Upper lobe of left lung (tissue), 6 donors: ENCODE results near the gene KRTAP5-5. TPM values are rescaled to one million over a fixed set of nuclear protein-coding genes. Genes with fewer than 3 reads are reported as not detected.

Experiments
- ATAC-seq, 2 donors: fragments of 200-7000 bp; cut with Tn5 transposase; one replicate each; pipeline ENCODE4 v1.9.1; 2022; ENCODE audit warnings: mild to moderate bottlenecking in 2 of 2, moderate library complexity in 2 of 2; ENCODE audit not compliant: low FRiP score in 2 of 2
- DNase-seq, 2 donors: peaks; one replicate each; pipeline ENCODE4 v3.0.0-alpha.2; 2019 to 2020
- H3K27ac ChIP-seq, 4 donors: fragments of 200-600 bp; sonication (generic); one replicate each; pipeline ENCODE4 v1.5.1; 2016 to 2019
- H3K27me3 ChIP-seq, 4 donors: fragments of 200-600 bp; sonication (generic); one replicate each; pipeline ENCODE4 v1.5.1; 2017 to 2019
- H3K36me3 ChIP-seq, 4 donors: fragments of 200-600 bp; sonication (generic); one replicate each; pipeline ENCODE4 v1.5.1; 2016 to 2019
- H3K4me1 ChIP-seq, 4 donors: fragments of 200-600 bp; sonication (generic); one replicate each; pipeline ENCODE4 v1.5.1; 2018 to 2019
- H3K4me3 ChIP-seq, 4 donors: fragments of 200-600 bp; sonication (generic); one replicate each; pipeline ENCODE4 v1.5.1; 2017 to 2019; ENCODE audit warnings: mild to moderate bottlenecking in 2 of 4, moderate library complexity in 1 of 4
- H3K9me3 ChIP-seq, 4 donors: fragments of 200-600 bp; sonication (generic); one replicate each; pipeline ENCODE4 v1.5.1; 2018 to 2019
- EP300 ChIP-seq, 4 donors: sonication (generic); formaldehyde crosslinking; IDR thresholded peaks; one replicate each; pipeline ENCODE4 v1.5.1; 2017; ENCODE audit warnings: antibody characterized with exemption in 4 of 4, control low read depth in 2 of 4
- POLR2A ChIP-seq, 4 donors: fragments of 450-650 bp; IDR thresholded peaks; one replicate each; pipeline ENCODE4 v1.5.1; 2016 to 2017; ENCODE audit warnings: antibody characterized with exemption in 4 of 4, mild to moderate bottlenecking in 2 of 4
- POLR2AphosphoS5 ChIP-seq, 2 donors: sonication (generic); formaldehyde crosslinking; IDR thresholded peaks; one replicate each; pipeline ENCODE4 v1.5.1; 2017; ENCODE audit warnings: antibody characterized with exemption in 2 of 2
- WGBS, 2 donors: methylation state at CpG; one replicate each; pipeline ENCODE4 v1.1.5; 2017 to 2018; 5-methylcytosine and 5-hydroxymethylcytosine counted together
- total RNA-seq, 6 donors: library from RNA; depleted of rRNA in 4 of 6; stranded (reverse); fragments of >200 nt in 4 of 6; gene quantifications; one replicate each; pipeline versions ENCODE4 v1.1.0 to v1.2.1, GENCODE V29; 2016 to 2021
- TF ChIP-seq, protein P1 (sequence below), 6 experiments: fragments of 450-650 bp in 4 of 6; fragments of 200-600 bp in 2 of 6; sonication (generic) in 2 of 6; IDR thresholded peaks; one replicate each; pipeline ENCODE4 v1.5.1; 2016 to 2019; ENCODE audit warnings: antibody characterized with exemption in 6 of 6
- donor health status: DM: no; HTN: no; CAD: no; lungs with moderate emphysema.
- donor health status: DM: no; HTN: yes; CAD: no; lungs with severe emphysema.

KRTAP5-5 gene
- total RNA-seq, 6 donors from 2014 or later = not detected

DNA sequence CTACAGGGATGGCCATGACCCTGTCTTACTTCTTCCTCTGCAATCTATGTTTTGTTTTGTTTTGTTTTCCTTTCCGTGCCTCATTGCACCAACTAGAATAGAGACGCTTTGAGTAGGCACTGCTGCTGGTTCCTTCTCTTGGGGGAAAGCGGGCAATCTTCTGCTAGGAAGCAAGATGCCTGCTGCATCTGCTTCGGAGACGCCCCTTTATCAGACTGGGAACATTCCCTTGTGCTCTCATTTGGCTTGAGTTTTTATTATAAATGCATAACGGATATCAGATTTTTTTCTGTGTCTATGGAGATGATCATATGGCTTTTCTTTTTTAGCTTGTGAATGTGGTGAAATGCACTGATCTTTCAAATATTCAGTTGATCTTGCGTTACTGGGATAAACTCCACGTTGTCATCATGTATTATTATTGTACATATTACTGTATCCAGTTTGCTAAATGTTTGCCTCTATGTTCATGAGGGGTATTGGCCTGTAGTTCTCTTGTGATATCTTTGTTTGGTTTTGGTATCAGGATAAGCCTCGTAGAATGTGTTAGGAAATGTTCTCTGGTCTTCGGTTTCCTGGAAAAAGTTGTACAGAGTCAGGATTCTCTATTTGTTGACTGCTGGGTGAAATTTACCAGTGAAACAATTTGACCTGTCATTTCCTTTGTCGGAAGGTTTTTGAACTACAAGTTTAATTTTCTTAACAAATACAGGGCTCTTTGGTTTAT, 44.0 kb downstream of the KRTAP5-5 start:
- Histone ChIP-seq H3K4me1 (no peaks in the 10 kb centered on the region), H3K9me3 (no peaks in the 10 kb centered on the region), H3K27me3 (no peaks in the 10 kb centered on the region), H3K36me3 (no peaks in the 10 kb centered on the region), H3K27ac (no peak overlapping the region), H3K4me3 (no peak overlapping the region)
- TF ChIP-seq EP300 (IDR thresholded peaks at IDR 0.05) (no peak), POLR2AphosphoS5 (IDR thresholded peaks at IDR 0.05) (no peak), POLR2A (IDR thresholded peaks at IDR 0.05) (no peak)
- TF ChIP-seq, protein P1, sequence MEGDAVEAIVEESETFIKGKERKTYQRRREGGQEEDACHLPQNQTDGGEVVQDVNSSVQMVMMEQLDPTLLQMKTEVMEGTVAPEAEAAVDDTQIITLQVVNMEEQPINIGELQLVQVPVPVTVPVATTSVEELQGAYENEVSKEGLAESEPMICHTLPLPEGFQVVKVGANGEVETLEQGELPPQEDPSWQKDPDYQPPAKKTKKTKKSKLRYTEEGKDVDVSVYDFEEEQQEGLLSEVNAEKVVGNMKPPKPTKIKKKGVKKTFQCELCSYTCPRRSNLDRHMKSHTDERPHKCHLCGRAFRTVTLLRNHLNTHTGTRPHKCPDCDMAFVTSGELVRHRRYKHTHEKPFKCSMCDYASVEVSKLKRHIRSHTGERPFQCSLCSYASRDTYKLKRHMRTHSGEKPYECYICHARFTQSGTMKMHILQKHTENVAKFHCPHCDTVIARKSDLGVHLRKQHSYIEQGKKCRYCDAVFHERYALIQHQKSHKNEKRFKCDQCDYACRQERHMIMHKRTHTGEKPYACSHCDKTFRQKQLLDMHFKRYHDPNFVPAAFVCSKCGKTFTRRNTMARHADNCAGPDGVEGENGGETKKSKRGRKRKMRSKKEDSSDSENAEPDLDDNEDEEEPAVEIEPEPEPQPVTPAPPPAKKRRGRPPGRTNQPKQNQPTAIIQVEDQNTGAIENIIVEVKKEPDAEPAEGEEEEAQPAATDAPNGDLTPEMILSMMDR (IDR thresholded peaks at IDR 0.05) = no peak
- no peak for ATAC-seq
- 55 to 59% methylated on average over 11 of the region's 11 CpGs for WGBS, 2 donors
- no peak for DNase-seq

DNA sequence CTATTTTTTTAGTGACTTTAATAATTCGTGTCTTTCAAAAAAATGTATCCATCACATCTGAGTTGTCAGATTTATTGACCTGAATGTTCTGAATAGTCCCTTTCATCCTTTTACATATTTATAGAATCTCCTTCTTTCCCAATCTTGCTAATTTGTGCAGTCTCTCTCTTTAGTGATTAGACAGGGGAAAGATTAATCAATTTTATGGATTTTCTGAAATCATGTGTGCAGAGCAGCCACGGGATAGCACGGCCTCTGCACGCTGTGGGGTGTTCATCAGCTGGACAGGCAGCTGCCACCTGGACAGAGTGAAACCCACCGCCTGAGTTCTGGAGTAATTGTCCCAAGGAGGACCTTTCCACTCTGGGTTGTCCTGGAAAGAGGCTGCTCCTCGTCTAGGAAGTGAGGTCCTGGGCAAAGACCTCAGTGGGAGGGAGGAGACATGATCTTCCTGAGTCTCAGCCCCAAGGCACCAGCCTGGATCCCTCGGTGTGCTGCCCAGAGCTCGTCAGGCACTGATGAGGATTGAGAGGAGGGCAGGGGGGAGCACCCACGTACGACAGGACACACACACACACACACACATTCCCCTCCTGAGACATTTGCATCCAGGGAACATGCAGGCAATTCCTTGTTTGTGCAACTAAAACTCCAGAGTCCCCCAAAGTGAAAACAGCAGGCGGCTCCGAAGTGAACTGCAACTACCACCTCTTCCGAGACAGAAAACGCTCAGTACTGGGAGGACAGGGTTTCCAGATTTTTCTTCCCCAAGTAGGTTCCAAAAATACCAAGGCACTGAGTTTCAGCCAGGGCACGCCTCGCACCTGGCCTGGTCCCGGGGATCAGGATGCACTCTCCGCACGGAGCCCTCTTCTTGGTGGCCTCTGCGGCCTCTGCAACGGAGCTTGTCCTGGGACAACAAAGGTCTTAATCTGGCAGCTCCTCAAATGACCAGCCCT, 44.9 kb downstream of the KRTAP5-5 start:
- no peak overlapping the region for H3K27ac ChIP-seq
- ATAC-seq (no peak), DNase-seq (peak in 1 of 2 donors; percentile 41)
- WGBS, 2 donors = 67 to 70% methylated on average over 20 to 21 of the region's 21 CpGs
- H3K36me3 ChIP-seq = no peaks in the 10 kb centered on the region
- TF ChIP-seq, protein P1 (IDR thresholded peaks at IDR 0.05) = no peak
- TF ChIP-seq EP300 (IDR thresholded peaks at IDR 0.05) (no peak), POLR2AphosphoS5 (IDR thresholded peaks at IDR 0.05) (no peak), POLR2A (IDR thresholded peaks at IDR 0.05) (no peak)
- H3K4me3 ChIP-seq = no peak overlapping the region
- no peaks in the 10 kb centered on the region for H3K27me3 ChIP-seq
- H3K4me1 ChIP-seq = no peaks in the 10 kb centered on the region
- H3K9me3 ChIP-seq = no peaks in the 10 kb centered on the region

DNA sequence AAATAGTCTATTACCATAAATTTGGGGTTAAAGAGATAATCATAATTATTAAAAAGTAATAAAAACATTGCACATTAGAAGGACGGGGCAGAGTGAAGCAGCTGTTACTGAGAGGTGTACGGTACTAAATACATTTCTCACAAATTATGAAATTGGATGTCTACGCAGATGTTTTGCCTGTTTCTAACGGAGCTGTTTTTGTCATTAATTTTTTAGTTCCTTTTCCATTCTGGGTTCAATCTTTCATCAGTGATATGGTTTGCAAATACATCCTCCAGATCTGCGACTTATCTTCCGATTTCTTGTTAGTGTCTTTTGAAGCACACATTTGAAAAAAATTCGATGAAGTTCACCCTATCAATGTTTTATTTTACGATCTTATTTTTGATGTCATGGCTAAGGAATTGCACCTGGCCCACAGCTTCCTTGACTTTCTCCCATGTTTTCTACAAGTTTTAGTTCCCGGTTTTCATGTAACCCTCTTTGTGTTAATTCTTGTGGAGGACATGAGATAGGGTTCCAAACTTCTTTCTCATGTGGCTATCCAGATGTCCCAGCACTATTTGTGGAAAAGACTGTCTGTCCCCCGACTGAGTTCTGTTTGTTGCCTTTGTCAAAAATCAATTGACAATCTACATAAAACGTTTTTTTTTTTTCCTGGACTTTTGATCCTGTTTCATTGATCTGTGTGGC, 46.1 kb downstream of the KRTAP5-5 start:
- H3K4me3 ChIP-seq = no peak overlapping the region
- DNase-seq = no peak
- no peak for ATAC-seq
- no peaks in the 10 kb centered on the region for H3K27me3 ChIP-seq
- 73 to 75% methylated on average over 11 of the region's 11 CpGs for WGBS, 2 donors
- no peak overlapping the region for H3K27ac ChIP-seq
- H3K36me3 ChIP-seq = no peaks in the 10 kb centered on the region
- no peaks in the 10 kb centered on the region for H3K4me1 ChIP-seq
- no peaks in the 10 kb centered on the region for H3K9me3 ChIP-seq
- TF ChIP-seq POLR2A (IDR thresholded peaks at IDR 0.05) = no peak

DNA sequence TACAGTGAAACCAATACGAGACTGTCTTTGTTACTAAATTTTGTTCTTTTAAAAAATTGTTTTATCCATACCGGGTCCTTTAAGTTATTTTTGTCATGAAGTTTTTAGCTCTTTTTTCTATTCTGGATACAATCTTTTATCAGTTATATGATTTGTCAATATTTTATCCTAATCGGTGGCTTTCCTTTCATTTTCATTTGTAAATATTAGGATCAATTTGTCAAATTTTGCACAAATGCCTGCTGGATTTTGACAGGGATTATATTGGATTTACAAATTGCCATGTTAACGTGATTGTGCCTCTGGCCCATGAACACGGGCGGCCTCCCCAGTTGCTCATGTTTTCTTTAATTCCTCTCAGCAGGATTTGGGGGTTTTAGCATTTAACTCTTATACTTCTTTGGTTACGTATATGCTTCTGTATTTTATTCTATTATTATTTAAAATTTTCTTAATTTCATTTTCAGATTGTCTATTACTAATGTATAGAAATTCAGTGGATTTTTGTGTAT, 46.7 kb downstream of the KRTAP5-5 start:
- ATAC-seq (no peak), DNase-seq (no peak)
- no peaks in the 10 kb centered on the region for H3K36me3 ChIP-seq
- 88 to 92% methylated on average over 7 of the region's 7 CpGs for WGBS, 2 donors
- no peak overlapping the region for H3K27ac ChIP-seq
- no peaks in the 10 kb centered on the region for H3K4me1 ChIP-seq
- H3K27me3 ChIP-seq = no peaks in the 10 kb centered on the region
- no peak for TF ChIP-seq EP300 (IDR thresholded peaks at IDR 0.05)
- TF ChIP-seq POLR2AphosphoS5 (IDR thresholded peaks at IDR 0.05) = no peak
- TF ChIP-seq POLR2A (IDR thresholded peaks at IDR 0.05) = no peak
- TF ChIP-seq, protein P1 (IDR thresholded peaks at IDR 0.05) = no peak
- no peaks in the 10 kb centered on the region for H3K9me3 ChIP-seq
- no peak overlapping the region for H3K4me3 ChIP-seq

DNA sequence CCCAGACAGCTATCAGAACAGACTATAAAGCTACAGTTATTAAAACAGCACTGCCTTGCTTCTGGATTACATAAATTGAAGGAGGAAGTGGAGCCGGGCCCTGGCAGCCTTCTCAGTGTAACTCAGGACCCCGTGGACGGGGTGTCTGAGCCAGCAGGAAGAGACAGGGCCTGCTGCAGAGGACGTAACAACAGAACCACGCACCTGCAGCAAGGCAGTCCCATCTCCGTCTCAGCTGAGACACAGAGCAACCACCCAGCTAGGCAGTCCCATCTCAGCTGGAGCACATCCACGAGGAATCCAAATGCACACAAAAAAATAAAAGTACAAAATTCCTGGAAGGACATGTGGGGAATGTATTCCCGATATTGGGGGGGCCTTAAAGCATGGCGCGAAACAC, 50.3 kb downstream of the KRTAP5-5 start:
- Histone ChIP-seq H3K4me3 (no peak overlapping the region), H3K9me3 (no peaks in the 10 kb centered on the region), H3K4me1 (no peaks in the 10 kb centered on the region), H3K27me3 (no peaks in the 10 kb centered on the region), H3K27ac (no peak overlapping the region), H3K36me3 (no peaks in the 10 kb centered on the region)
- no peak for ATAC-seq
- DNase-seq = no peak
- TF ChIP-seq POLR2A (IDR thresholded peaks at IDR 0.05) (no peak), POLR2AphosphoS5 (IDR thresholded peaks at IDR 0.05) (no peak), EP300 (IDR thresholded peaks at IDR 0.05) (no peak)
- TF ChIP-seq, protein P1 (IDR thresholded peaks at IDR 0.05) = no peak
- WGBS, 2 donors = 70 to 79% methylated on average over 10 of the region's 10 CpGs
